Activated T-cell treated with anti-CD3 and anti-CD28 coated beads, Interleukin-2, amount 50 U/mL, for 1 hour (primary cell): Measurements from ENCODE around the gene TSSK3.
A peak's percentile ranks its signal among the peaks of the same experiment; 100 is the strongest.
"Not testable (repeated sequence)": the region's sequence is repeated elsewhere in the genome, so short reads cannot be mapped to it uniquely, and the experiment has no call there.

Experiments
- DNase-seq: peaks from one replicate; pipeline ENCODE4 v3.0.0-alpha.2; 2020

TSSK3 gene

GRCh38 chr1:32365445-32365844 is 3.1 kb downstream of the TSSK3 start:
- no peak for DNase-seq

GRCh38 chr1:32367912-32368635 is 5.7 kb downstream of the TSSK3 start:
- DNase-seq, result no peak

- DNase-seq, result peak; percentile 53
Observed at GRCh38 chr1:32372149-32372756, 9.9 kb downstream of the TSSK3 start.

DNA sequence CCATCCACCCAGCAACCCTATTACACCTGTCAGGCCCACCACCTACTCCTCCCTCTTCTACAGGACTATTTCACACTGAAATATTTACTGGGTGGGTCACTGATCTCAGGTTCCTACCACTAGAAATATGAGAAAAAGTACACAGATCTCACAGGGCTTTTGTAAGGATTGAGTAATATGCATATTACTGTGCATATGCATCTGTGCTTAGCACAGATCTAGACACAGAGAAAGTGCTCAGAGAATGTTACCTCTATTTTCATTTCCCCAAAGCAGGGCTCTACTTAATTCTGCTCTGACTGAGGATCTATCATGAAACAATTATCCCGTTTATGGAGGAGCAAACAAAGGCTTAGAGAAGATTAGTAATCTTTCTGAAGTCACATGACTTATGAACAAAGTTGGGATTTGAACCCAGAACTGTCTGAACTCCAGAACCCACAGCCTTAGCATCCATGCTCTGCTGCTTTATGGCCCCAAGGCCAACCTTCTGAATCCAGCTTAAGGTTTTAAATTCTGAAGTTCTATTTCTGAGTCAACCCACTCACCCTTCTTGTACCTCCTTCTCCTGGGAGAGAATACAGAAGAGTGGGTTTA is 11.8 kb downstream of the TSSK3 start:
- DNase-seq, result no peak

DNA sequence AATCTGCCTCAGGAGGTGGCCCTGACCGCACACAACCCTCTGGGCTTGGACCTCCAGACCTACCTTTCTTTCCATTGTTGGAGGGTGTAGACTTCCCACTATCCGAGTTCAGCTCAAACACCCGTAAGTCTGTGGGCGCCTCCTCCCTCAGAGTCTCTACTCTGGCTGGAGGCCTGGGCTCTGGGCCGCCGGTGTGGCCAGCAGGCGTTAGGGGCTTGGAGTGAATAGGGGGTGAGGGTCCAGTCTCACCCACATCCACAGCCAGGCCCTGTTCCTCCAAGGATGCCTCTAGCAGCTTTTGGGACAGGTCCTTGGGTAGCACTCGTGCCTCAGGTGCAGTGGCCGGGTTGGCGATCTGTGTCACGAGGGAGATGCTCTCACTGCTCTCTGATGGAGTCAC is 13.9 kb downstream of the TSSK3 start:
- no peak for DNase-seq

- no peak for DNase-seq
Observed at GRCh38 chr1:32377541-32378220, 15.3 kb downstream of the TSSK3 start.

- DNase-seq, result no peak
Observed at GRCh38 chr1:32380057-32380456, 17.7 kb downstream of the TSSK3 start.

- no peak for DNase-seq
Observed at GRCh38 chr1:32386676-32387392, 24.5 kb downstream of the TSSK3 start.

DNA sequence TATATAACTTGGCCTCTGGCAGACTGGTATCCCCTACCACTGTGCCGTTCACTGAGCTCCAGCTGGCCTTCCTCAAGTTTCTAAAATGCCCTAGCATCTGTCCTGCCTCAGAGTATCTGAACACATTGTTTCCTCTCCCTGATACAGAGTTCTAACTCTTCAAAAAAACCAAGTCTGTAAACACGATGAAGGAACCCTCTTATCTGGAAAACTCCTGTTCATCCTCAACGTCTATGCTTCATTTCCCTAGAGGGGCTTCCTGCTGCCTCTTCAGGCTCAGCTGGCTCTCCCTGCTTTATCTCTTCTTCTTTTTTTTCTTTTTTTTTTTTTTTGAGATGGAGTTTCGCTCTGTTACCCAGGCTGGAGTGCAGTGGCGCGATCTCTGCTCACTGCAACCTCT is 26.3 kb downstream of the TSSK3 start:
- DNase-seq, result no peak

DNA sequence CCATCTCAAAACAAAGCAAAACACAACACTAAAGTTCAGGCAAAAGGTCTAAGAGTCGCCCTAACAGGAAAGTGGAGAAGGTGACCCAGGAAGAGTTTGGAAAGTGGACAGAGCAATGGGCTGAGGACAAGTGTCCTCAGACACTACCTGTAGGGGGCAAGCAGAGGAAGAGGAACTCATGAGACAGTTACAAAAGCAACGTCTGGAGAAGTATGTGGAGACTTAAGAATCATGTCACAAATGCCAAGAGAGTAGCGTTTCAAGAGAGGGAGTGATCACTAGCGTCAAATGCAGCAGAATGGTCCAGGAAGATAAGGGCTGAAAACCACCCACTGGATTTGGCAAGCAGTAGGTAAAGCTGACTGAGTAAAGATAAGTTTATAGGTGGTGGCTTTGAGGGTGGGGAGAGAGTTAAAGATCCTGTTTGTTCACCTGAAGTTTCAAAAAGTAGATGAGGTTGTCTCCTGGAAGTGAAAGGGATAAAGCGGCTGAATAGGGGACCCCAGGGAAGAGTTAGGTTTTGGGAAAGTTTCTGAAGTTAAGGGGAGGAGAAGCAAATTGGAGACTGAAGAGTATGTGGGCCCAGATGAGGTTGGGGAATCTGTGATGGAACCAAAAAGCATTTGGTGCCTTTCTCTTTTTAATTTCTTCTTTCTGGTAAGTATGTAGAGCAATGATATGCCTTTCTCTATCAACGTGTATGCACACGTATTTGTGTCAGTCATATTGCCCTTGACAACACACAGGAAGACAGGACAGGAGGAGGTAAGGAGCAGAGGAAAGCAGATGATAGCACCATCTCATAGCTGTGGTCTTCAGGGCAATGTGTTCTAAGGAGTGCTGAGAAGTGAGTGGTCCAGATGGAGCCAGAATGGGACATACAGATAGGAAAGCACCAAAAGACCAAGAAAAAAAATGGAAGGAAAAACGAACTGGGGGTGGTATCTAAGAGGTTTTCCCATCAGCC is 28.8 kb downstream of the TSSK3 start:
- DNase-seq, result no peak

- no peak for DNase-seq
Observed at GRCh38 chr1:32392325-32392724, 30.0 kb downstream of the TSSK3 start.

GRCh38 chr1:32393136-32393535 is 30.8 kb downstream of the TSSK3 start:
- no peak for DNase-seq

DNA sequence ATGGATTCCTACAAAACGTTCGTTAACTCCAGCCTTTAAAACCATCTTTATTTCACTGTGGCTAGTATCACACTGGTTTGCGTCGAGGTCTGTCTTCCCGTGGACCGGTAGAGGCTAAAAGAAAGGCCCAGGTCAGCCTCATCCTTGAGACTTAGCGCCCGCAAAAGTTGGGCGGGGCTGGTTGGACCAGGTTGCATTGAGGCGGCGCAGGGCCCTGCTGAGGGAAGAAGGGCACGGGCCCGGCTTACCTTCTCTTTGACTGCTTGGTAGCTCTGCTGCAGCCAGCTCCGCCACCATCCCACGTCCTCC is 31.4 kb downstream of the TSSK3 start:
- no peak for DNase-seq

GRCh38 chr1:32394141-32394889 is 32.0 kb downstream of the TSSK3 start, which contains the start of gene BSDC1:
Gene BSDC1, minus strand, starts transcription at chr1:32394441. Its CDS starts 27 bp downstream, at chr1:32394414.
- DNase-seq, result peak; percentile 98

- DNase-seq, result no peak
Observed at GRCh38 chr1:32394890-32395432, 32.6 kb downstream of the TSSK3 start.

DNA sequence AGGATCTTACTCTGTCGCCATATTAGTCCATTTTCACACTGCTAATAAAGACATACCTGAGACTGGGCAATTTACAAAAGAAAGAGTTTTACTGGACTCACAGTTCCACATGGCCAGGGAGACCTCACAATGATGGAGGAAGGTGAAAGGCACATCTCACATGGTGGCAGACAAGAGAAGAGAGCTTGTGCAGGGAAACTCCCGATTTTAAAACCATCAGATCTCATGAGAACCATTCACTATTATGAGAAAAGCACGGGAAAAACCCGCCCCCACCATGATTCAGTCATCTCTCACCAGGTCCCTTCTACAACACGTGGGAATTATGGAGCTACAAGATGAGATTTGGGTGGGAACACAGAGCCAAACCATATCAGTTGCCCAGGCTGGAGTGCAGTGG is 34.2 kb downstream of the TSSK3 start:
- DNase-seq, result not testable (repeated sequence)

GRCh38 chr1:32398401-32398800 is 36.1 kb downstream of the TSSK3 start:
- no peak for DNase-seq

DNA sequence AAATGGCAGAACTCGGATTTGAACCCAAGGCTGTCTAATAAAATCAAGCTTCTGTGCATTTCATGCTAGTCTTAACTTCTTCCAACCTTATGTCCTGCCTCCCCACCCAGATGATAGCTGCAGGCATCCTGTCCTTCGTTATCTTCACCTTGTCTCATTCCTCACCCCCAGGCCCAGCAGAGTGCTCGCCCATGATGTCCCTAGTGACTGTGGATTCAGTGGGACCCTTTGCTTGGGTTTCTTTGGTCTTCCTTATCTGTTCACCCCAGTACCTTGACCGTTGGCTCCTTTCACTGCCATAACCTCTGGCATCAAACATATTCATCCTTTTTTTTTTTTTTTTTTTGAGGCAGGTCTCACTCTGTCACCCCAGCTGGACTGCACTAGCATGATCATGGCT is 37.5 kb downstream of the TSSK3 start:
- no peak for DNase-seq

GRCh38 chr1:32400876-32401631 is 38.7 kb downstream of the TSSK3 start:
- DNase-seq, result peak; percentile 57

DNA sequence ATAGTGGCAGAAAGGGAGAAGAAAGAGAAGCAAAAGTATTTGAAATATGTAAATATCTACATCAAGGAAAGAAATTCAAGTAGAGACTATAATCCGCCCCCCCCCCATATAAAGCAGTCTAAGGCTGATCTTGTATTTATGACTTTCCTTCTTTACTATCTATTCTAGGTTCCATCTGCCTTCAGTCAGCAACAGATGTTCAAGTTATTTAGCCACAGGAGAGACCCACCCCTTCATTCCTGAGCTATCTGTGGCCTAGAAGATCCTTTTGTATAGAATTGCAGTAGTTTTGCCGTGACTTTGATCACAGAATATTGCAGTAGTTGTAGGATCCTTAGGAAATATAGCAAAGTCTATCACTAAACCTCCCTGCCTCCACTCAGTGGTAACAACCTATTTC is 42.6 kb downstream of the TSSK3 start:
- DNase-seq, result no peak
